CD8-positive, alpha-beta memory T cell (primary cell): ENCODE data around the gene TCF23. TPM values are rescaled to one million over a fixed set of nuclear protein-coding genes. Genes with fewer than 3 reads are reported as not detected.
"Not testable (repeated sequence)": the region's sequence is repeated elsewhere in the genome, so short reads cannot be mapped to it uniquely, and the experiment has no call there.

Experiments used
- CTCF ChIA-PET: fragments of 350-600 bp; sonication (Branson Sonifier 250); formaldehyde crosslinking; loops from one replicate; lab custom pipeline; 2021; ENCODE audit warnings: antibody characterized with exemption; lab: Charles Lee
- POLR2A ChIA-PET: fragments of 350-600 bp; sonication (Branson Sonifier 250); formaldehyde crosslinking; loops from one replicate; lab custom pipeline; 2021; ENCODE audit warnings: antibody characterized with exemption; lab: Charles Lee
- DNase-seq, 5 donors: peaks; one replicate each; pipeline versions ENCODE4 v3.0.0 to v3.0.0-alpha.2; 2020 to 2022; ENCODE audit warnings: mixed read lengths in 1 of 5
- H3K27ac ChIP-seq: one replicate; pipeline ENCODE4 v1.7.0; 2013; ENCODE audit warnings: low read depth, mild to moderate bottlenecking, low read length, moderate library complexity
- H3K27me3 ChIP-seq: 2 replicates; pipeline ENCODE4 v1.7.0; 2013; ENCODE audit warnings: low read length, mild to moderate bottlenecking; ENCODE audit not compliant: insufficient read depth, poor library complexity, severe bottlenecking
- H3K36me3 ChIP-seq: 2 replicates; pipeline ENCODE4 v1.7.0; 2013; ENCODE audit warnings: mild to moderate bottlenecking, low read length, moderate library complexity; ENCODE audit not compliant: insufficient read depth
- H3K4me1 ChIP-seq: 2 replicates; pipeline ENCODE4 v1.7.0; 2013; ENCODE audit warnings: mild to moderate bottlenecking, low read length, moderate library complexity; ENCODE audit not compliant: insufficient read depth
- H3K4me3 ChIP-seq: 2 replicates; pipeline ENCODE4 v1.7.0; 2013; ENCODE audit warnings: mild to moderate bottlenecking, low read length
- H3K9me3 ChIP-seq: 2 replicates; pipeline ENCODE4 v1.7.0; 2013; ENCODE audit warnings: mild to moderate bottlenecking, low read length
- H3K27ac Mint-ChIP-seq, 8 donors: one replicate each; pipeline ENCODE4 v1.8.0; 2020 to 2021; ENCODE audit warnings: mixed read lengths in 8 of 8, mild to moderate bottlenecking in 6 of 8, inconsistent platforms in 3 of 8, moderate library complexity in 3 of 8
- H3K27me3 Mint-ChIP-seq, 2 donors: one replicate each; pipeline ENCODE4 v1.8.0; 2020 to 2021; ENCODE audit warnings: mixed read lengths in 2 of 2, mild to moderate bottlenecking in 1 of 2, moderate library complexity in 1 of 2
- H3K36me3 Mint-ChIP-seq, 3 donors: one replicate each; pipeline ENCODE4 v1.8.0; 2020 to 2021; ENCODE audit warnings: mixed read lengths in 3 of 3, inconsistent platforms in 1 of 3, mild to moderate bottlenecking in 1 of 3
- H3K4me1 Mint-ChIP-seq, 3 donors: one replicate each; pipeline ENCODE4 v1.8.0; 2020 to 2021; ENCODE audit warnings: mixed read lengths in 3 of 3, inconsistent platforms in 1 of 3, mild to moderate bottlenecking in 1 of 3
- H3K4me3 Mint-ChIP-seq, 7 donors: one replicate each; pipeline ENCODE4 v1.8.0; 2020 to 2021; ENCODE audit warnings: mixed read lengths in 7 of 7, mild to moderate bottlenecking in 6 of 7, moderate library complexity in 4 of 7, inconsistent platforms in 2 of 7
- H3K9me3 Mint-ChIP-seq, 5 donors: one replicate each; pipeline ENCODE4 v1.8.0; 2020 to 2022; ENCODE audit warnings: mixed read lengths in 5 of 5, mild to moderate bottlenecking in 3 of 5, moderate library complexity in 2 of 5, inconsistent platforms in 1 of 5
- polyA plus RNA-seq: library from polyadenylated mRNA; unstranded; fragments of 300-500 nt; fragmentation: Illumina TruSeq; gene quantifications from one replicate; pipeline ENCODE4 v1.2.3, GENCODE V29; 2021
- total RNA-seq, 2 experiments: library from RNA; stranded (reverse); gene quantifications; one replicate each; pipeline ENCODE4 v1.2.3, GENCODE V29; 2021

The TCF23 gene
- total and polyA plus RNA-seq, 3 experiments from 2014 or later, result not detected

DNA sequence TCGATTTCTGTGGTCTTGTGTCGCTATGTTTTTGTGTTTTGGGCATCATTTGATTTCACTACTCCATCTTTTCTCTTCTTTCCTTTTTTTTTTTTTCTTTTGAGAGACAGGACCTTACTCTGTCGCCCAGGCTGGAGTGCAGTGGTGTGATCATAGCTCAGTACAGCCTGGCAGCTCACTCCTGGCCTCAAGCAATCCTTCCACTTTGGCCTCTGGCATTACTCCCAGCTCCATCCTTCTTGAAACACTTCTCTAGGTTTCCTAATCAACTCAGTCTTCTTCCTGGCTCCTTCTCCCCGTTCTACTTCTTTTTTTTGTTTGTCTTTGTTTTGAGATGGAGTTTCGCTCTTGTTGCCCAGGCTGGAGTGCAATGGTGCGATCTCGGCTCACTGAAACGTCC is 26.5 kb downstream of the TCF23 start:
- Mint-ChIP-seq H3K9me3 (no peaks in the 10 kb centered on the region), H3K4me1 (peaks cover 0 to 4% (median 3%) of the 10 kb centered on the region in 3 donors), H3K36me3 (no peaks in the 10 kb centered on the region), H3K27me3 (peaks cover 18 to 36% of the 10 kb centered on the region in 2 donors), H3K27ac (no peak overlapping the region), H3K4me3 (no peak overlapping the region)
- ChIA-PET POLR2A (no interaction called here), CTCF (interaction anchor here (1.4 to 1.9 kb wide), 2 partner anchors 9 to 214 kb away, joined by 3 to 6 read pairs; no protein-coding TSS in a partner anchor)
- Histone ChIP-seq H3K4me3 (no peak overlapping the region), H3K36me3 (no peaks in the 10 kb centered on the region), H3K27me3 (peaks cover 8% of the 10 kb centered on the region), H3K4me1 (no peaks in the 10 kb centered on the region), H3K9me3 (no peaks in the 10 kb centered on the region), H3K27ac (no peak overlapping the region)
- DNase-seq, result no peak

- H3K4me1 ChIP-seq, H3K9me3 ChIP-seq, H3K36me3 ChIP-seq, H3K4me3 Mint-ChIP-seq, H3K9me3 Mint-ChIP-seq, H3K27ac Mint-ChIP-seq, H3K4me1 Mint-ChIP-seq, DNase-seq, H3K27ac ChIP-seq, POLR2A ChIA-PET, H3K4me3 ChIP-seq, H3K36me3 Mint-ChIP-seq, H3K27me3 ChIP-seq: not testable (repeated sequence)
- CTCF ChIA-PET, result interaction anchor here (1.4 to 1.9 kb wide), 2 partner anchors 9 to 214 kb away, joined by 3 to 6 read pairs; no protein-coding TSS in a partner anchor
- peaks cover 19 to 40% of the 10 kb centered on the region in 2 donors for H3K27me3 Mint-ChIP-seq
Measured at GRCh38 chr2:27175781-27176180, 27.0 kb downstream of the TCF23 start.

- Histone ChIP-seq H3K9me3 (no peaks in the 10 kb centered on the region), H3K4me1 (no peaks in the 10 kb centered on the region), H3K27ac (no peak overlapping the region), H3K4me3 (no peak overlapping the region), H3K27me3 (no peaks in the 10 kb centered on the region), H3K36me3 (no peaks in the 10 kb centered on the region)
- Mint-ChIP-seq H3K4me1 (no peaks in the 10 kb centered on the region), H3K27me3 (peaks cover 22 to 51% of the 10 kb centered on the region in 2 donors), H3K9me3 (no peaks in the 10 kb centered on the region), H3K36me3 (no peaks in the 10 kb centered on the region), H3K27ac (no peak overlapping the region), H3K4me3 (no peak overlapping the region)
- CTCF ChIA-PET, result interaction anchor here (1.6 kb wide), 1 partner anchor 8 kb away, joined by 5 read pairs; no protein-coding TSS in a partner anchor
- POLR2A ChIA-PET, result no interaction called here
- DNase-seq, result no peak
Measured at GRCh38 chr2:27177441-27178351, 28.9 kb downstream of the TCF23 start.

DNA sequence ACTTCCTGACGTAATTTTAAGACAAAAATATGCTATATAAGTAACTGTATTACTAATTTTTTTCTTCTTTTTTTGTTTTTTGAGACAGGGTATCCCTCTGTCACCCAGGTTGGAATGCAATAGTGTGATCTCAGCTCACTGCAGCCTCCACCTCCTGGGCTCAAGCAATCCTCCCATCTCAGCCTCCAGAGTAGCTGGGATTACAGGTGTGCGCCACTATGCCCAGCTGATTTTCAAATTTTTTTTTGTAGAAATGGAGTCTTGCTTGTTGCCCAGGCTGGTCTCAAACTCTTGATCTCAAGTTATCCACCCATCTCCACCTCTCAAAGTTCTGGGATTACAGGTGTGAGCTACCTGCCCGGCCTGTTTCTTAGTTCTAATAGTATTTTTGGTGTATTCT is 29.7 kb downstream of the TCF23 start:
- H3K27ac ChIP-seq, result no peak overlapping the region
- no peaks in the 10 kb centered on the region for H3K36me3 Mint-ChIP-seq
- H3K4me1 Mint-ChIP-seq, result no peaks in the 10 kb centered on the region
- DNase-seq, result no peak
- H3K27ac Mint-ChIP-seq, result no peak overlapping the region
- no peaks in the 10 kb centered on the region for H3K4me1 ChIP-seq
- no peak overlapping the region for H3K4me3 Mint-ChIP-seq
- H3K36me3 ChIP-seq, result no peaks in the 10 kb centered on the region
- ChIA-PET CTCF (interaction anchor here (1.6 kb wide), 1 partner anchor 9 kb away, joined by 5 read pairs; no protein-coding TSS in a partner anchor), POLR2A (no interaction called here)
- H3K27me3 ChIP-seq, result no peaks in the 10 kb centered on the region
- H3K9me3 Mint-ChIP-seq, result no peaks in the 10 kb centered on the region
- H3K9me3 ChIP-seq, result no peaks in the 10 kb centered on the region
- H3K4me3 ChIP-seq, result no peak overlapping the region
- peaks cover 22 to 52% of the 10 kb centered on the region in 2 donors for H3K27me3 Mint-ChIP-seq

DNA sequence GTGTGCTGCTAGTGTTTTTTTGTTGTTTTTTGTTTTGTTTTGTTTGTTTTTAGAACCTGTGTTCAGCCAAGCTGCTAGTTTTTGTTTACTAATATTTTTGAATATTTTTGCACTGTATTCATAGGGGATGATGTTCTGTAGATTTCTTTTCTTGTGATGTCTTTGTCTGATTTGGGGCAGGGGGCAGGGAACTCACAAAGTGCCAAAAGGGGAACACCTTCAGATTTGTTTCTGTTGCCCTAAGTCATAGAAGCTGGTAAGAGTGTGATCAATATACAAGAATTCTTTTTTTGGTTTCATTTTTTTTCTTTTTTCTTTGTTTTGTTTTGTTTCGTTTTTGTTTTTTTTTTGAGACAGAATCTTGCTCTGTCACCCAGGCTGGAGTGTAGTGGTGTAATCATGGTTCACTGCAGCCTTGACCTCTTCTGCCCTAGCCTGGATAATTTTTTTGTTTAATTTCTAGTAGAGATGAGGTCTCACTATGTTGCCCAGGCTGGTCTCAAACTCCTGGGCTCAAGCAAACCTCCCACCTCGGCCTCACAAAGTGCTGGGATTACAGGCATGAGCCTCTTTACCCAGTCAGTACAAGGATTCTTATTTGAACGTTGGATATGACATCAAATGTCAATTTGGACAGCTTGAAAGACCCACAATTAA is 30.7 kb downstream of the TCF23 start:
- Histone ChIP-seq H3K4me3 (no peak overlapping the region), H3K27me3 (no peaks in the 10 kb centered on the region), H3K36me3 (no peaks in the 10 kb centered on the region), H3K4me1 (no peaks in the 10 kb centered on the region), H3K9me3 (no peaks in the 10 kb centered on the region), H3K27ac (no peak overlapping the region)
- Mint-ChIP-seq H3K9me3 (no peaks in the 10 kb centered on the region), H3K27ac (no peak overlapping the region), H3K4me1 (no peaks in the 10 kb centered on the region), H3K36me3 (no peaks in the 10 kb centered on the region), H3K4me3 (no peak overlapping the region), H3K27me3 (peaks cover 24 to 59% of the 10 kb centered on the region in 2 donors)
- POLR2A ChIA-PET, result no interaction called here
- DNase-seq, result no peak
- CTCF ChIA-PET, result no interaction called here

DNA sequence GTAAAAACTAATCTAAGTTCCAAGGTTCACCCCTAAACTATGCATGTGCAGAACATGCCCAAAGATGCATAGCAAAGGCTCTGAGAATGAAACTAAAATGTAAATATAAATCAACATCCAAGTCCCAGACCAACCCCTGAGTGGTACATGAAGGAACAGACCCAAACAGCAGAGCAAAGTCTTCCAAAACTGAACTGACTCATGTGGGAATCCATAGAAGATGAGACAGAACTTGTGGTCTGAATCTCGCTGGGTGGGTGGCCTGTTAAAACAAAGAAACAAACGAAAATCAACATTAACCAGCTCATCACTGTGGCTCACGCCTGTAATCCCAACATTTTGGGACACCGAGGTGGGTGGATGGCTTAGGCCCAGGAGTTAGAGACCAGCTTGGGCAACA is 33.5 kb downstream of the TCF23 start:
- H3K9me3 ChIP-seq, result no peaks in the 10 kb centered on the region
- Mint-ChIP-seq H3K9me3 (no peaks in the 10 kb centered on the region), H3K4me1 (no peaks in the 10 kb centered on the region), H3K36me3 (no peaks in the 10 kb centered on the region), H3K27ac (no peak overlapping the region), H3K27me3 (peaks cover 24 to 64% of the 10 kb centered on the region in 2 donors), H3K4me3 (no peak overlapping the region)
- POLR2A ChIA-PET, result no interaction called here
- CTCF ChIA-PET, result interaction anchor here (1.8 kb wide), 1 partner anchor 12 kb away, joined by 7 read pairs; no protein-coding TSS in a partner anchor
- no peaks in the 10 kb centered on the region for H3K36me3 ChIP-seq
- H3K4me3 ChIP-seq, result no peak overlapping the region
- DNase-seq, result no peak
- H3K27ac ChIP-seq, result no peak overlapping the region
- H3K4me1 ChIP-seq, result no peaks in the 10 kb centered on the region
- no peaks in the 10 kb centered on the region for H3K27me3 ChIP-seq

DNA sequence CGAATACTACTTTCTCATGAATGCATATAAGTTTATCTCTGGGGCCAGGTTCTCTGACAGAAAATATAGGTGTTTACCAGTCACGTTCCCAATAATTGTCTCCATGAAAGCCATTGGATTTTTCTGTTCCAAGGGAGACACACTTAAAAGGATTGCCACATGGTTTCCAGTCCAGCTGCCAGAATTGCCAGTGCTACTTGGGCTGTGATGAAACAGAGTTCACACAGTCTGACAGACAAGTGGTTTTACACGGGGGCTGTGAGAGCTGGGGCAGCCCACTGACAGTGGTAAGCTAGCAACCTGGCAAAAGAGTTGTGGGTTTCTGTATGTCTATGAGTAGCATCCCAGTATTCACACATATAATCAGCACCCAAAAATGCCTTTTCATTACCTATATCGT is 35.3 kb downstream of the TCF23 start:
- Mint-ChIP-seq H3K27me3 (peaks cover 29 to 55% of the 10 kb centered on the region in 2 donors), H3K27ac (no peak overlapping the region), H3K9me3 (no peaks in the 10 kb centered on the region), H3K36me3 (no peaks in the 10 kb centered on the region), H3K4me1 (no peaks in the 10 kb centered on the region), H3K4me3 (no peak overlapping the region)
- ChIA-PET CTCF (no interaction called here), POLR2A (no interaction called here)
- H3K36me3 ChIP-seq, result no peaks in the 10 kb centered on the region
- H3K9me3 ChIP-seq, result no peaks in the 10 kb centered on the region
- H3K4me1 ChIP-seq, result no peaks in the 10 kb centered on the region
- H3K27me3 ChIP-seq, result no peaks in the 10 kb centered on the region
- no peak for DNase-seq
- no peak overlapping the region for H3K4me3 ChIP-seq
- no peak overlapping the region for H3K27ac ChIP-seq
